ENCODE results near the gene CHST10.

- TF ChIP-seq CTCF (IDR thresholded peaks at IDR 0.05) (no peak), POLR2A (IDR thresholded peaks at IDR 0.05) (no peak)
These were observed 8.5 kb downstream of the CHST10 start for GRCh38 chr2:100408941-100409340.
